Thyroid gland (tissue), 4 donors: ENCODE data around the gene PCARE.

Source experiments
- POLR2A ChIP-seq, 2 donors: fragments of 450-650 bp; IDR thresholded peaks; one replicate each; pipeline ENCODE4 v1.6.1; 2017; ENCODE audit warnings: antibody characterized with exemption in 2 of 2, mild to moderate bottlenecking in 2 of 2, moderate library complexity in 1 of 2
- TF ChIP-seq, protein P1 (sequence below), 6 experiments: fragments of 200-600 bp in 3 of 6; fragments of 450-650 bp in 3 of 6; sonication (generic) in 3 of 6; IDR thresholded peaks; one replicate each; pipeline ENCODE4 v1.5.1; 2016 to 2019; ENCODE audit warnings: antibody characterized with exemption in 6 of 6, mild to moderate bottlenecking in 2 of 6, inconsistent platforms in 1 of 6, moderate library complexity in 1 of 6

DNA sequence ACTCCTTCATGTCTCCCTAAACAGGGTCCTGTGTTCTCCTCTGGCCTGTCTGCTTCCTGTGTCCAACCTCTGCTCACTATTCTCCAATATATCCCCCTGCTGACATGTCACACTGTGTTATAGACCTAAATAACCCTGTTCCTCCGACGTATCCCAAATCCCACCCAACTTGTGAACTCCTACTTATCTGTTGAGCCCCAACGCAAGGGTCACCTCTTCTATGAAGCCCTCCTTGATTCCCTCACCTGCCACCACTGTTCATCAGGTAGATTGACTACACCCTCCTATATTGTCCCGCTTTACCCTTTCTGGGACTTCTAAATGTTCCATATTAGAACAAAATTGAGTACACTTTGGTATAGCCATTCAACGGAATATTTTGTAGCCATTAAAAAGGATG lies 42.1 kb downstream of the PCARE start:
- TF ChIP-seq, protein P1, sequence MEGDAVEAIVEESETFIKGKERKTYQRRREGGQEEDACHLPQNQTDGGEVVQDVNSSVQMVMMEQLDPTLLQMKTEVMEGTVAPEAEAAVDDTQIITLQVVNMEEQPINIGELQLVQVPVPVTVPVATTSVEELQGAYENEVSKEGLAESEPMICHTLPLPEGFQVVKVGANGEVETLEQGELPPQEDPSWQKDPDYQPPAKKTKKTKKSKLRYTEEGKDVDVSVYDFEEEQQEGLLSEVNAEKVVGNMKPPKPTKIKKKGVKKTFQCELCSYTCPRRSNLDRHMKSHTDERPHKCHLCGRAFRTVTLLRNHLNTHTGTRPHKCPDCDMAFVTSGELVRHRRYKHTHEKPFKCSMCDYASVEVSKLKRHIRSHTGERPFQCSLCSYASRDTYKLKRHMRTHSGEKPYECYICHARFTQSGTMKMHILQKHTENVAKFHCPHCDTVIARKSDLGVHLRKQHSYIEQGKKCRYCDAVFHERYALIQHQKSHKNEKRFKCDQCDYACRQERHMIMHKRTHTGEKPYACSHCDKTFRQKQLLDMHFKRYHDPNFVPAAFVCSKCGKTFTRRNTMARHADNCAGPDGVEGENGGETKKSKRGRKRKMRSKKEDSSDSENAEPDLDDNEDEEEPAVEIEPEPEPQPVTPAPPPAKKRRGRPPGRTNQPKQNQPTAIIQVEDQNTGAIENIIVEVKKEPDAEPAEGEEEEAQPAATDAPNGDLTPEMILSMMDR (IDR thresholded peaks at IDR 0.05), result no peak
- TF ChIP-seq POLR2A (IDR thresholded peaks at IDR 0.05), result no peak
